Epithelial cell of prostate (primary cell): Measurements from ENCODE around the gene SUPT20HL1.
"Not testable (repeated sequence)": the region's sequence is repeated elsewhere in the genome, so short reads cannot be mapped to it uniquely, and the experiment has no call there.

Experiments used
- DNase-seq: peaks from one replicate; pipeline ENCODE4 v3.0.0-alpha.2; 2011; ENCODE audit warnings: low read depth, low spot score
- H3K27ac ChIP-seq: fragments of 450-650 bp; 2 replicates; pipeline ENCODE4 v1.5.1; 2017; ENCODE audit warnings: mild to moderate bottlenecking

The SUPT20HL1 gene

GRCh38 chrX:24360272-24360671, at the start of gene SUPT20HL1:
SUPT20HL1 (plus strand) TSS chrX:24360639; CDS start chrX:24362761, 2,122 bp downstream.
- no peak within 1 kb of the TSS for H3K27ac ChIP-seq
- no peak for DNase-seq

- H3K27ac ChIP-seq, DNase-seq: not testable (repeated sequence)
Measured at GRCh38 chrX:24310916-24311315, 49.5 kb upstream of the SUPT20HL1 start.

- not testable (repeated sequence) for H3K27ac ChIP-seq, DNase-seq
Measured at GRCh38 chrX:24311507-24312248, 48.8 kb upstream of the SUPT20HL1 start.

- DNase-seq = not testable (repeated sequence)
Measured at GRCh38 chrX:24312249-24312607, 48.2 kb upstream of the SUPT20HL1 start.

GRCh38 chrX:24314019-24314635, 46.3 kb upstream of the SUPT20HL1 start, which contains the start of gene SUPT20HL2:
SUPT20HL2 (minus strand) TSS chrX:24314069; CDS start chrX:24313315, 754 bp downstream.
- no peak within 1 kb of the TSS for H3K27ac ChIP-seq
- DNase-seq = no peak

More at GRCh38 chrX:24312249-24312607, 48.2 kb upstream of the SUPT20HL1 start:
- H3K27ac ChIP-seq = not testable (repeated sequence)

DNA sequence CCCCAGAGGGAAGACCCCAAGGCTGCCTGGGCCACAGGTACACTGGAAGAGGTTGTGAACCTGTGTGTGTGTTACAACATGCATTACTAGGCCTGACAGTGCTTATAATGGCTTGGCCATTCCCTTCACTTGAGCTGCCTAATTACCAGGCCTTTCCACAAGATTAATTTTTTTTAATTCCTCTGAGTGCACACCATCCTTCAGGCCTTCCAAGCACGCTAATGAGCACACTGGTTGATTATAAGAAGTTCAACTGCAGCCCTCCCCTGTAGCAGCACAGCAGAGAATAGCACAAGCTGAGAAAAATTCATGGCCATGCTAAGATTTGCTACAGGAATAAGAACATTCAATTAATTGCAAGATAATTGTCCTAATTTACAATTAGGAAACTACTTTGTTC, 44.3 kb upstream of the SUPT20HL1 start:
- DNase-seq = no peak
- no peak overlapping the region for H3K27ac ChIP-seq

GRCh38 chrX:24317567-24317966, 42.9 kb upstream of the SUPT20HL1 start:
- no peak for DNase-seq
- H3K27ac ChIP-seq = no peak overlapping the region

DNA sequence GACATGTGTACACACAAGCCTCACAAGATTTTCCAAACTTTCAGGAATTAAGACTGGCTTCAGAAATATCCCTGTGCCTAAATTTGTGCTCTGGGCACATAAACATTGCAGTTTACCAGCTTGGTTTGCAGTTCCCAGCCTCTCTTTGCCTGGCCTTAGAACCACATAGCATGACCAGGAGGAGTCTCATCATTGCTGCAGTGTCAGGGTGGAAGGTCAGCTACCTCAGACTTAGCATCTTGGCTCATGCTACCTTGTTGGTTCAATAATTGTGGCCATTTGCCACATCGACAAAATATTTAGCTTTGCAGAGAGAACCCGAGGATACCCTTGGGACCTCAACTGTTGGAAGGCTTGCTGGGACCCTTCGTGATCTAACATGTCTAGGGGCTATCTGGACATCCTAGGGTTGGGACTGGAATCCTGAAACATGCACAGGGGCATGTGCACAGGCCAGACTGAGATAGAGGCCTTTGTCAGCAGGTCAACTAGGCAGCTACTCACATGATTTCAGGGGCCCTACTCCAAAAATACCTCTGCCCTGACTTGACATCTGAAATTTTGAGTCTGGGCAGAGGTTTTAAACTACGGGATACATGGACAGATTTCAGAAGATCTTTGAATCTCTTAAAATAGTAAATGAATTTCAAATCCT, 38.6 kb upstream of the SUPT20HL1 start:
- no peak for DNase-seq
- H3K27ac ChIP-seq = no peak overlapping the region

- DNase-seq = no peak
- H3K27ac ChIP-seq = no peak overlapping the region
Measured at GRCh38 chrX:24325231-24325630, 35.2 kb upstream of the SUPT20HL1 start.

DNA sequence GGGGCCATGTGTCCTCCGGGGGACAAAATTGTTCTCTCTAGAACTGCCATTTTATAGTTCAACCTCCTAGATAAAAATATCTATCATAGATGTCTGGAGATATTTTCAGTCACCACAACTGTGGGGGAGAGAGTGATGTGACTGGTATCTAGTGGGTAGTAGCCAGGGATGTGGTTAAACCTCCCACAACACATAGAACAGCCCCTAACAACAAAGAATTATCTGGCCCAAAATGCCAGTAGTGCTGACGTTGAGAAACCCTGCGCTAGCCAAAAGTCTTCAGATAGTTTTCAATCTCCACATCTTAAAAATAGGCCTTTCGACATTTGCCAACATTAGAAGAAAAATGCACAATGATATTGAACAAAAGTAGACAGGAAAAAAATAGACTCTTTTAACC, 27.6 kb upstream of the SUPT20HL1 start:
- H3K27ac ChIP-seq = no peak overlapping the region
- DNase-seq = no peak

- H3K27ac ChIP-seq = no peak overlapping the region
- no peak for DNase-seq
Measured at GRCh38 chrX:24333371-24333770, 27.1 kb upstream of the SUPT20HL1 start.

- H3K27ac ChIP-seq = no peak overlapping the region
- DNase-seq = no peak
Measured at GRCh38 chrX:24334461-24334860, 26.0 kb upstream of the SUPT20HL1 start.

- no peak for DNase-seq
- H3K27ac ChIP-seq = no peak overlapping the region
Measured at GRCh38 chrX:24335871-24336270, 24.6 kb upstream of the SUPT20HL1 start.

GRCh38 chrX:24339911-24340310, 20.5 kb upstream of the SUPT20HL1 start:
- no peak overlapping the region for H3K27ac ChIP-seq
- no peak for DNase-seq

GRCh38 chrX:24340501-24340900, 19.9 kb upstream of the SUPT20HL1 start:
- H3K27ac ChIP-seq = no peak overlapping the region
- no peak for DNase-seq

GRCh38 chrX:24341795-24342194, 18.6 kb upstream of the SUPT20HL1 start:
- H3K27ac ChIP-seq = no peak overlapping the region
- no peak for DNase-seq

- no peak overlapping the region for H3K27ac ChIP-seq
- DNase-seq = no peak
Measured at GRCh38 chrX:24343719-24344118, 16.7 kb upstream of the SUPT20HL1 start.

- no peak overlapping the region for H3K27ac ChIP-seq
Measured at GRCh38 chrX:24347881-24348280, 12.6 kb upstream of the SUPT20HL1 start.

DNA sequence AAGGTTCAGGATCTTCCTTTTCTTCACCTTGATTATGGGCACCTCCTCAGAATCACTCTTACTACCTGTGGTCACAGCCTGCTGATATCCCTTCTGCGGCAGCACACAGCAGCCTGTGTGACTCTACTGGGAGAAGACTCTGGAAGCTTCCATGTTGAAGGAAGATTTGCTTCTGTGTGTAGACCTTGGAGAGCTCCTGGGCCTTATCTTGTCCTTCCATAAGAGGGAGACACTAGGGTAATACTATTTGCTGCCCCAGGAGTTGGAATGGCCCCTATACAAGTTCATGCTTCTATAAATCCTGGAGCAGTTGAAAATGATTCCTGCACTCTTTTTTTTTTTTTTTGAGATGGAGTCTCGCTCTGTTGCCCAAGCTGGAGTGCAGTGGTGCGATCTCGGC, 10.2 kb upstream of the SUPT20HL1 start:
- H3K27ac ChIP-seq = no peak overlapping the region
- DNase-seq = no peak

More at GRCh38 chrX:24347881-24348280, 12.6 kb upstream of the SUPT20HL1 start:
- no peak for DNase-seq

- no peak overlapping the region for H3K27ac ChIP-seq
- no peak for DNase-seq
Measured at GRCh38 chrX:24355095-24355494, 5.3 kb upstream of the SUPT20HL1 start.

DNA sequence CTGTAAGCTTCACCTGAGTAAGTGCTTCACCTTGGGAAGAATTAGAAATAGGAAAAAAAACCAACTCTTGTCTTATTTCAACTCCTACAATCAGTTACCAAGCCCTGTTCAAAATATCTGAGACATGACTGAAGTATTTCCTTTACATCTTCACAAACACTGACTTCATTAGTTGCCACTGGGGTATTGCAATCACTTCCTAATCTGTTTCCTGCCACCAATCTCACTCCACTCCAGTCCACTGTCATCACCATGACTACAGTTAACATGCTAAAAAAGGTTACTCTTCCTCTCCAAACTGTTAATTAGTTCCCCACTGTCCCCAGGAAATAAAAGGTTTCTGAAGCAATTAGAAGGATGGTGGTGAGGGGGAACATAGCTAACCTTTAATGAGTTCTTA, 3.3 kb upstream of the SUPT20HL1 start:
- no peak overlapping the region for H3K27ac ChIP-seq
- no peak for DNase-seq
